Gastrocnemius medialis (tissue), 4 donors: ENCODE measurements around the gene RCSD1.

Experiments
- CTCF ChIP-seq, 5 experiments: fragments of 450-650 bp in 3 of 5; fragments of 200-600 bp in 2 of 5; sonication (generic) in 2 of 5; IDR thresholded peaks in 4 of 5; conservative IDR thresholded peaks in 1 of 5; 1 replicate in 4 of 5; 2 replicates in 1 of 5; pipeline ENCODE4 v1.5.1; 2016 to 2019; ENCODE audit warnings: antibody characterized with exemption in 5 of 5, mild to moderate bottlenecking in 3 of 5, moderate library complexity in 3 of 5
- POLR2A ChIP-seq, 2 donors: fragments of 450-650 bp; IDR thresholded peaks; one replicate each; pipeline ENCODE4 v1.6.1; 2017; ENCODE audit warnings: antibody characterized with exemption in 2 of 2, mild to moderate bottlenecking in 2 of 2, moderate library complexity in 2 of 2

- TF ChIP-seq CTCF (IDR thresholded peaks at IDR 0.05 in 4 of 5, conservative IDR thresholded peaks at IDR 0.05 in 1 of 5) (no peak), POLR2A (IDR thresholded peaks at IDR 0.05) (no peak)
Observed at GRCh38 chr1:167683226-167683625, 53.2 kb downstream of the RCSD1 start.
